ENCODE data around the gene ING5.

Gene ING5

GRCh38 chr2:241701399-241702154 is at the start of gene ING5:
TSS of gene ING5 (plus strand) at chr2:241702039. CDS start at chr2:241702066, 27 bp downstream.
- Histone ChIP-seq H3K27me3 (replicated peaks; ENCODE audit: control insufficient read depth, insufficient read depth, low read length) (no peaks in the 10 kb centered on the region), H3K4me3 (replicated peaks; ENCODE audit: low read depth, low read length) (peak within 1 kb of the TSS; percentile 88), H3K36me3 (ENCODE audit: control insufficient read depth, insufficient read depth, low read length) (peaks cover 4% of the 10 kb centered on the region; the same call in 1 of the 2 replicates)
- TF ChIP-seq CTCF (IDR thresholded peaks at IDR 0.05; ENCODE audit: insufficient read depth, low read length, poor library complexity, severe bottlenecking): no peak
- DNase-seq (ENCODE audit: extremely low read depth, insufficient read length): peak; percentile 97

DNA sequence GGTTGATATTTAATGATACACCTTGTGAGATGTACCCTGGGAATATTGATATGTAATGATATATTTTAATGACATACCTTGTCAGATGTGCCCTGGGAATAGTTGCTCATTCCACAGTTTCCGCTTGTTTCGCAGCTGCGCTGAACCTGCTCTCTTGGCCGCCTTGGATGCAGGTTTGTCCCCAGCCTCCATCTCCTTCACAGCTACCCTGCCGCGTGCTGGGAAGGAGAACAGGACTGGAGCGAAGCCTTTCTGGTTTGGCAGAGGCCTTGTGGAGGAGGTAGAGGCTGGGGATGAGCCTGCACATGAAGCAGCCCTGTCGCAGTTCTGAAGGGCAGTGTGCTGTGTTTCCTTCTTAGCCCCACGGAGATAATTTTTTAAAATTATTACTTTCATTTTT is 49.7 kb upstream of the ING5 start:
- Histone ChIP-seq H3K4me3 (replicated peaks; ENCODE audit: low read depth, low read length) (no peak overlapping the region), H3K27me3 (replicated peaks; ENCODE audit: control insufficient read depth, insufficient read depth, low read length) (no peaks in the 10 kb centered on the region), H3K36me3 (ENCODE audit: control insufficient read depth, insufficient read depth, low read length) (peaks cover 27% of the 10 kb centered on the region)
- no peak for DNase-seq (ENCODE audit: extremely low read depth, insufficient read length)
- TF ChIP-seq CTCF (IDR thresholded peaks at IDR 0.05; ENCODE audit: insufficient read depth, low read length, poor library complexity, severe bottlenecking): no peak

GRCh38 chr2:241652722-241653121 is 49.1 kb upstream of the ING5 start:
- peaks cover 27% of the 10 kb centered on the region for H3K36me3 ChIP-seq (ENCODE audit: control insufficient read depth, insufficient read depth, low read length)
- no peaks in the 10 kb centered on the region for H3K27me3 ChIP-seq (replicated peaks; ENCODE audit: control insufficient read depth, insufficient read depth, low read length)
- DNase-seq (ENCODE audit: extremely low read depth, insufficient read length): no peak
- no peak overlapping the region for H3K4me3 ChIP-seq (replicated peaks; ENCODE audit: low read depth, low read length)
- TF ChIP-seq CTCF (IDR thresholded peaks at IDR 0.05; ENCODE audit: insufficient read depth, low read length, poor library complexity, severe bottlenecking): no peak

DNA sequence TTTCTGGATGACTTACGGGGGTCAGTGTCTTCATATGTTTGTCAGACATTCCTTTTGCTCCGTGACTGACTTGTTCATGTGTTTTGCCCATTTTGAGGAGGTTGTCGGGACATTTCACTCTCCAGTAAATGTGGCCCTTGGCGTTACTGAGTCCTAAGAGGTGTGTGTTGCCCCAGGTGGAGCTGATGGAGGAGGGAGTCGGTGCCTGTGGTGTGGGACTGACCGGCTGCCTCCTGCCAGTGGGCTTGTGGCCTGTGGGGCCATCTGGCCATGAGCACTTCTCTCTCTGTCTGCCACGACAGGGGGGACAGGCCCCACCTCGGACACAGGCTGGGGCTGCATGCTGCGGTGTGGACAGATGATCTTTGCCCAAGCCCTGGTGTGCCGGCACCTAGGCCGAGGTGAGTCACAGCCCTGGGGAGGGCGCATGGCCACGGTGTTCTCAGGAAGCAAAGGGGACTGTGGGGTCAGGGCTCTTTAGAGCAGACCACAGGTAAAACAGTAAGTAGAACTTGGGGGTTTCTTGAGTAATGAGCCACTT is 48.6 kb upstream of the ING5 start:
- H3K36me3 ChIP-seq (ENCODE audit: control insufficient read depth, insufficient read depth, low read length): peaks cover 29% of the 10 kb centered on the region
- no peak for TF ChIP-seq CTCF (IDR thresholded peaks at IDR 0.05; ENCODE audit: insufficient read depth, low read length, poor library complexity, severe bottlenecking)
- no peak for DNase-seq (ENCODE audit: extremely low read depth, insufficient read length)
- no peak overlapping the region for H3K4me3 ChIP-seq (replicated peaks; ENCODE audit: low read depth, low read length)
- H3K27me3 ChIP-seq (replicated peaks; ENCODE audit: control insufficient read depth, insufficient read depth, low read length): no peaks in the 10 kb centered on the region

DNA sequence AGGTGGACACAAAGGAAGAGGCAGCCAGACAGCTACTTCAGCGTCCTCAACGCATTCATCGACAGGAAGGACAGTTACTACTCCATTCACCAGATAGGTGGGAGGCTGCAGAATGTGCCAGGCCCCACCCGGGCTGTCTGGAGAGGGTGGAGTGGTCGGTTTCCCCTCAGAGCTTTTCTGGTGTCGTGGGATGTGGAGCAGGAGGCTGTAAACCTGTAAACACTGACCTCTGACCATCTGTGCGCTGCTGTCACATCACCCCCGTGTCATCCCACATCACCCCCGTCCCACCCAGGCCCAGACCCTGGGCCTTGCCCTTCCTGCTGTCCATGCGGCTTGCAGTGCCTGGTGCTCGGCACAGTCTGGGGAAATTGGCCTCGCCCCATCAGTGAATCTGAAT is 47.3 kb upstream of the ING5 start:
- no peaks in the 10 kb centered on the region for H3K27me3 ChIP-seq (replicated peaks; ENCODE audit: control insufficient read depth, insufficient read depth, low read length)
- no peak for TF ChIP-seq CTCF (IDR thresholded peaks at IDR 0.05; ENCODE audit: insufficient read depth, low read length, poor library complexity, severe bottlenecking)
- no peak for DNase-seq (ENCODE audit: extremely low read depth, insufficient read length)
- peaks cover 39% of the 10 kb centered on the region for H3K36me3 ChIP-seq (ENCODE audit: control insufficient read depth, insufficient read depth, low read length)
- no peak overlapping the region for H3K4me3 ChIP-seq (replicated peaks; ENCODE audit: low read depth, low read length)

Data from GM06990 (cell line).